ENCODE data around the gene LCAT.

GRCh38 chr16:67946966-67947558, 3.1 kb upstream of the LCAT start:
- no peak for TF ChIP-seq EZH2 (IDR thresholded peaks at IDR 0.05; ENCODE audit: insufficient read depth, poor library complexity, severe bottlenecking)
- no peak for TF ChIP-seq EZH2phosphoT487 (IDR thresholded peaks at IDR 0.05; ENCODE audit: insufficient read depth, low read depth)
